IPS-11a (cell line): ENCODE measurements around the gene EBPL.

ENCODE experiments used
- H3K4me3 ChIP-seq: one replicate; pipeline ENCODE4 v1.5.1; 2013; ENCODE audit warnings: low read depth, low read length, control low read depth

Gene EBPL

DNA sequence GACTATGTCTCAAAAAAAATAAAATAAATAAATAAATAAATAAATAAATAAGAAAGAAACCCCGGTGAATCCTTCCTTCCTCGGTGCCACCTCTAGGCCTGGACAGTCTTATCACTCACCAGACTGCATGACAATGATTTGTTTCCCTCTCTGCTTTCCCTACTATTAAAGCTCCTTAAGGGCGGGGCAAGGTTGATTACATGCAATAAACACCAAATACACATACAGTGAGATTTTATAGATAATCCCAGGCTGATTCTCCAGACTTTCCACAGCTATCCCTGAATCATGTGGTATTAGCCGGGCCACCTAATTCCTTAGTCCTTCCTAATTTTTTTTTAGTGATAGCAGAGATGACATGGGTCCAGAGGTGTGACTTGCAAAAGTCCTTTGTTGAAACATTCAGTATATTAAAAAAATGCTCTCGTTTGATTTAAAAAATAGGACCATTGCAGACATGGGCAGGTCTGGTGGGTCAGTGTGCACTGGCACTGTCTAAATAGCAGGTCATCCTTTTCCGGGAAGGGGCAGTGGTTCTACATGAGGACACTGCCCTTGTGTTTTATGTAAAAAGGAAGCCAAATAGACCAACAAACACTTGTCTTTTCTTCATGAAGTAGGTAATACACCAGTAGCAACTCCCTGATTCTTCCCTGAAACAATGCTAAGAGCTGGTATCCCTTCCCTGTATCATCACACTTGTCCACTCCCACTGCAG is 14.5 kb downstream of the EBPL start:
- H3K4me3 ChIP-seq = no peak overlapping the region

DNA sequence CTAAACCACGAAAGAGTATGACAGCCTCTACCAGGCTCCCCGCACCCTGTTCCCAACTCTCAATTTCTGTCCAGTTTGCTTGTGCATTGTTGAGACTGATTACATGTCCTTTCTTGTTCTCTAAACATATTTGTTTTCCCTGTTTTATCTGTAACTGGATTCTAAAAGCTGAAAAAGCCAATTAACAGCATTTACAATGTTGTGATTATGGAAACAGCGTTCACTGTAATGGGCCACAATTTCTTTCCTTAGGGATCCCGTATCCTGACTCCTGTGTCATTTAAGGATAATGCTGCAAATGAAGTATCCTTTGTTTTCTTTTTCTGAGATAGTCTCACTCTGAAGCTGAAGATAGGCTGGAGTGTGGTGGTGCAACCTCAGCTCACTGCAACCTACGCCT is 20.5 kb downstream of the EBPL start:
- no peak overlapping the region for H3K4me3 ChIP-seq

DNA sequence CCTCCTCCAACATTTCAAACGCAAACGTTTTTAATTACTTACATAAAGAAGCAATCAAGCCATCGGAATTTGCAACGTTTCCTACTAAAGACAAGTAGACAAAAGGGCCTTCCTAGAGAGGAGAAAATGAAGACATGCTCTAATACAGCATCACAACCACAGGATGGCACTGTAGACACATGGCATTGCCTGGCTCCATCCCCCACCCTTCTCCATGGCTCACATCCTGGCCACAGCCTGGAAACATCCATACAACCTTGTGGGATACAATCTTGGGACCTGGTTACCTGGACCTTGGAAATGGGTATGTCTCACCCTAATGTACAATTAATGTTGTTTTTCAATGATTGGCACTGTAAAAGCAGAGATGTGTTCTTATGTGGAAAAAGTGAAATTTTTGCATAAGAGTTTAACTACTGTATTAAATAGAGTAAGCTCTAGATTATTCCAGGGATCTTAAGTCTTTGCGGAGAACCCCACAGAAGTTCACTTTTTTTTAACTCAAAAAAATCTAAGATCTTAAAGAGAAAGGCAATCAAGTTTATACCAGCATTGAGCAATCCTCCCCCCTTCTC is 21.5 kb downstream of the EBPL start:
- no peak overlapping the region for H3K4me3 ChIP-seq

GRCh38 chr13:49667773-49668172 is 23.5 kb downstream of the EBPL start:
- no peak overlapping the region for H3K4me3 ChIP-seq

DNA sequence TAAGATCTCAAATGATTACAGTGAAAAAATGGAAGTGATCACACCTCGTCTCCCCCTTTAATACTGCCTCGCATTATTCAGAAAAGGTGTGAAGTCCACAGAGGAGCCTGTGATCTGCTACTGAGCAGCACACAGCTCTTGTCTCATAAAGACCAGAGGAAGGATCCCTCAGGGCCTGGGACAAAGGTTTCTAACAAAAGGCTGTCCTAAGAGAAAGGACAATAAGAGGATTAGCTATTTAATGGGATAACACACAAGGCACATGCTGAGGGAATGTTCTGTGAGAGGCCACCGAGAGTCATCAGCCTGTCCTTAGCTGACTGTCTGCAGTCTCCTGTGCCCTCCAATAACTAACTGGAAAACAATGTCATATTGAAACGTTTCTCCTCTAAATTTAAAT is 26.7 kb downstream of the EBPL start:
- H3K4me3 ChIP-seq = no peak overlapping the region

DNA sequence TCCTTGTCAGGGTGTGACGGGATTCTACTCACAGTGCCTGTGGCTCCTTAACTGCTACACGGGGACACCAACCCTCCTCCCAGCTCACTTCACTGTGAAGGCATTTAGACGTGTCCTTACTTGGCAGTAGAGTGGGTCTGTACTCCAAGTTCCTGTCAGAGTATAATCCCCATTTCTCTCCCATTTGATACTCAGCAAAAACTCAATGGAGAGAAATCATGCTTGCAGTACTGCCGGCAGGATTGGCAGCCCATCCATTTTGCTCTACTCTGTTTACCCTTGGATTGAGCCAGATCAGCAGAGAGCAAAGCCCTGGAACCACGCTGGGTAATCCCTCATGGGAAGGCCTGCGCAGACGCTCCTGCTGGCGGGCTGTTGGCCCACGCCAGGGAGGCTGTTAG is 34.0 kb downstream of the EBPL start:
- no peak overlapping the region for H3K4me3 ChIP-seq

- H3K4me3 ChIP-seq = no peak overlapping the region
Observed at GRCh38 chr13:49655906-49656305, 35.4 kb downstream of the EBPL start.

GRCh38 chr13:49654011-49654410 is 37.3 kb downstream of the EBPL start:
- no peak overlapping the region for H3K4me3 ChIP-seq

- H3K4me3 ChIP-seq = no peak overlapping the region
Observed at GRCh38 chr13:49653478-49653877, 37.8 kb downstream of the EBPL start.

GRCh38 chr13:49652355-49653305 is 38.7 kb downstream of the EBPL start:
- no peak overlapping the region for H3K4me3 ChIP-seq

DNA sequence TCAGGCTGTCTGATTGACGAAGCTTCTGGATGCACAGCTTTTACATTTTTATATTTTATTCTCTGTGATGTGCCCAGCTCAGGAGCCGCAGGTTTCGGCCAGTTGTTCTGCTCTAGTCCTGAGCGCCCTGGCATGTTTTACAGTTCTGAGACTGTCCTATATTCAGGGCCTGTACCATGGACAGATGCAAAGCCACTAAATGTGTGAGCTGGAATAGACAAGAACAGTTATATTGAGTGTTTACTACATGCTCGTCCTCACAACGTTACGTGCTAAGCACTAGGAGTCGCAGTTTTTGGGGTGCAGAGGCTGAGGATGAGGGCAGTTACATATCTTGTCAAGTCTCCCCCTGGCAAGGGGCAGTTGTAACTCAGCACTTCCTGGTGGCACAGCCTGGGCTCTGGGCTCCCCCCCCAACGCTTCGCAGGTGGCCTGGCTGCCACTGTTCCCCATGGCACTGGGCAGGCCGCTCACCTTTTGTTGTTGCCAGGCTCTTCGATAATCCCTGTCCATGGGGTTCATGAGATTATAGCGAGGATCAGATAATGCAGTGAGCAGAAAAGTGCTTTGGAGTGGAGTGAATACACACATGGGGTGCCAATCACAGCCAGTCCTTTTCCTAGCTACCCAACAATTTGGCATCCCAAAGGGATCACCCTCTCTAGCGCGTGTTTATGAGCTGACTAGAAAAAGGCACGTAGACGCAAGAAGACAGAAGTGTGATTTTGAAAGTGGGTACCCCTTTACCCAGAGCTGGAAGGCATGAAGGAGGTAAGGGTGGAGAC is 39.5 kb downstream of the EBPL start:
- no peak overlapping the region for H3K4me3 ChIP-seq

DNA sequence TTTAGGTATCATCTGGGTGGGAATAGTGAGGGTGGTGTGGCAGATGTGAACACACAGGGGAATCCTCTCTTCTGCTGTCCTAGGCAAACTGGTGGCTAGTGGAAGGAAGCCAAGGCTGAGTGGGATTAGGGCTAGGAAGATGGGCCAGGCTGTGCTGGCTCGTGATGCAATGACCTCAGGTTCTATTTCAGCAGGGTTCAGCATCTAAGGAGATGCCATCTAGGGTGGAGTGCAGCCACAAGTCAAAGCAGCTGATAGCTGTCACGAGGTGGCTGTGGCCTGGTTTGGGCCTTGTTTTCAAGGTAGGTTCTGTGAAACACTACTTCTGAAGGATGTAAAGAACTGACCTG is 41.3 kb downstream of the EBPL start:
- no peak overlapping the region for H3K4me3 ChIP-seq

DNA sequence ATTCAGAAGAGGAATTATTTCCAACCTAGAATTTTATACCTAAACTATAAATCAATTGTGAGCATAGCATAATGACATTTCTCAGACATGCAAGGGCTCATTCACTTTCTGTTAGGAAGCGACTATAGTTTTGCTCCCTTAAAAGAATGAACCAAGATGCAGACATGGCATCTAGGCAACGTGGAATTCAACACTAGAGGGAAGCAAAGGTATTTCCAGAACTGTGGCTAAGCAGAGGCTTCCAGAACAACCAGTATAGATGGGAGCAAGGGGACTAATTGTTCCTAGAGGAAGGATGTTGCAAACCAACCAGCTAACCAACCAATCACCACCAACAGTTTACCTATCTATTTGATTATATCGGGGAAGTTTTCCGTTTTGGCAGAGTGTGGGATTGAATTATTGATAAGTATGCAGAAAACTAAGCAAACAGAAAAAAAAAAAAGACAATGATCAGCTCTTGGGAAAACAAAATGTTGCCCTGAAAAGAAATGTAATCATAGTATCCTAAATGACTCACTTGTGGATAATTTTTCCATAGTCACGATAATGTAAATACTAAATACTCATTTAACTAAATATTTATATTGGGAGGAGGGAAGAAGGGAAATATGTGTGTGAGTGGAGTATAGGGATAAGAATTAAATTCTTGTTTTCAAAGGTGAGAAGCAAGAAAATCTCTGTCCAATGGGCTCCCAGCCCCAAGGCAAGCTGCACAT is 41.9 kb downstream of the EBPL start:
- H3K4me3 ChIP-seq = no peak overlapping the region

DNA sequence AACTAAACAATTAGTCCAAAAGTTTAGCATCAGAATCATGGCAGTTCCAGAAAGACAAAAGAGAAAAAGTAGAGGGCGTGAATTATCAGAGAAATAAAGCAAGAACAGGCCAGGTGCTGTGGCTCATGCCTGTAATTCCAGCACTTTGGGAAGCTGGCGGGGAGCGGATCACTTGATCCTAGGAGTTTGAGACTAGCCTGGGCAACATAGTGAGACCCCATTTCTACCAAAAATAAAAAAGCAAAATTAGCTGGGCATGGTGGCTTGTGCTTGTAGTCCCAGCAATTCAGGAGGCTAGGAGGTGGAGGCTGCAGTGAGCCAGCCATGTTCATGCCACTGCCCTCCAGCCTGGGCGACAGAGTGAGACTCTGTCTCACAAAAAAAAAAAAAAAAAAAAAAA is 44.6 kb downstream of the EBPL start:
- no peak overlapping the region for H3K4me3 ChIP-seq

DNA sequence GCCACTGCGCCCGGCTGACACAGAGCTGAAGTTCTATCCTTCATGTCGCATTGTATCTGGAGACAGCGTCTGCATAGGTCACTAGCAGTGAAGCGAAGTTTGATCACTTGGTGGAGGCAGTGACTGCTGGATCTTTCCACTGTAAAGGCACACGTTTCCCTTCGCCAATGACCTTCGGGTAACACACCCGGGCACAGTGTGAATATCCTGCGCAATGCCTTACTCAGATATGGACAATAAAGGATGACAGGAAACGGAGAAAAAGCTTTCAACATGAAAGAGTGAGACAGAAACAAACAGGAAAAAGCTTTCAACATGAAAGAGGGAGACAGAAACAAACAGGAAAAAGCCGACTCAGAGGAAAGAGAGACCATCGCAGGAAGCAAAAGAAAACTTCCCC is 45.8 kb downstream of the EBPL start:
- H3K4me3 ChIP-seq = no peak overlapping the region

DNA sequence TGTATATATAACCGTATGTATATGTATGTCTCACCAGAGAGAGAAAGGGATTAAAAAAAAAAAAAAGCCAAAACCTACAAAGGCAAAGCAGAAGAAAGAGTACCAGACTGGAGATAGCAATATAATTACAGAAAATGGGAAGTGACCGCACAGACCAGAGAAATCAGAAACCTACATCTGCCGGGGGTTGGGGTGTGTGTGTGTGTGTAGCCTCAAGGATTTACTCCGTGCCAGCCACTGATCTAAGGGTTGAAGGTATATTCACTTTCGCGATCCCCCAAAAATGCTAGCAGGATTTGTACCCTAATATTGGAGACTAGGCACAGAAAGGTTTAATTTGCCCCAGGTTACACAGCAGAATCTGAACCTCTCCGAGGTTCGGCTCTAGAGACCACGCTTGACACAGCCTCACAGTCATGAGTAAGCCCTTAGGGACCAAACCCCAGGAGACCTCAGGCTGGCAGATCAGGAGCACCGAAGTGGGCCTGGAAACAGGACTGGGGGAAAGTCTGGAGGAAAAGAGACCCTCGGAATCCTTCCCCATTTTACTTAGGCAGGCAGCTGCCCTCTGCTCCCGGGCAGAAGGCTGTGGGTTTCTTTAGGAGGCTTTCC is 48.1 kb downstream of the EBPL start:
- H3K4me3 ChIP-seq = no peak overlapping the region

- H3K4me3 ChIP-seq = no peak overlapping the region
Observed at GRCh38 chr13:49641801-49642291, 49.4 kb downstream of the EBPL start.

GRCh38 chr13:49638744-49639072 is 52.6 kb downstream of the EBPL start:
- H3K4me3 ChIP-seq = no peak overlapping the region

GRCh38 chr13:49638030-49638743 is 53.1 kb downstream of the EBPL start:
- H3K4me3 ChIP-seq = no peak overlapping the region
